ENCODE data around the gene RCOR3. TPM values are rescaled to one million over a fixed set of nuclear protein-coding genes. Genes with fewer than 3 reads are reported as not detected.
"Not testable (repeated sequence)": the region's sequence is repeated elsewhere in the genome, so short reads cannot be mapped to it uniquely, and the experiment has no call there.

The RCOR3 gene
- polyA plus RNA-seq, 5 donors: 74.1 to 110 (median 104) TPM

- no peak for DNase-seq
Observed at GRCh38 chr1:211338224-211338620, 79.1 kb downstream of the RCOR3 start.

GRCh38 chr1:211339631-211340041 lies 80.5 kb downstream of the RCOR3 start:
- no peak for DNase-seq

- DNase-seq: no peak
Observed at GRCh38 chr1:211340622-211341507, 81.7 kb downstream of the RCOR3 start.

- DNase-seq: no peak
Observed at GRCh38 chr1:211341999-211342398, 82.8 kb downstream of the RCOR3 start.

- no peak for DNase-seq
Observed at GRCh38 chr1:211343607-211344006, 84.4 kb downstream of the RCOR3 start.

- no peak for DNase-seq
Observed at GRCh38 chr1:211344152-211344618, 85.0 kb downstream of the RCOR3 start.

- DNase-seq: no peak
Observed at GRCh38 chr1:211345719-211346118, 86.6 kb downstream of the RCOR3 start.

GRCh38 chr1:211347077-211347844 lies 88.1 kb downstream of the RCOR3 start:
- DNase-seq: no peak

- no peak for DNase-seq
Observed at GRCh38 chr1:211348547-211348946, 89.4 kb downstream of the RCOR3 start.

GRCh38 chr1:211349741-211350140 lies 90.6 kb downstream of the RCOR3 start:
- no peak for DNase-seq

- DNase-seq: not testable (repeated sequence)
Observed at GRCh38 chr1:211352055-211352454, 92.9 kb downstream of the RCOR3 start.

- DNase-seq: no peak
Observed at GRCh38 chr1:211352465-211352864, 93.3 kb downstream of the RCOR3 start.

- DNase-seq: no peak
Observed at GRCh38 chr1:211352985-211353515, 93.9 kb downstream of the RCOR3 start.

GRCh38 chr1:211353562-211354212 lies 94.5 kb downstream of the RCOR3 start:
- no peak for DNase-seq

GRCh38 chr1:211355873-211356272 lies 96.7 kb downstream of the RCOR3 start:
- no peak for DNase-seq

- DNase-seq: no peak
Observed at GRCh38 chr1:211356723-211357407, 97.7 kb downstream of the RCOR3 start.

- no peak for DNase-seq
Observed at GRCh38 chr1:211358685-211359084, 99.5 kb downstream of the RCOR3 start.

GRCh38 chr1:211359876-211360275 lies 100.7 kb downstream of the RCOR3 start:
- no peak for DNase-seq

- DNase-seq: no peak
Observed at GRCh38 chr1:211361202-211361601, 102.0 kb downstream of the RCOR3 start.

All from right lung (tissue), 5 donors.